ENCODE results near the gene ANKRD35. TPM values are rescaled to one million over a fixed set of nuclear protein-coding genes. Genes with fewer than 3 reads are reported as not detected.
"Not testable (repeated sequence)": the region's sequence is repeated elsewhere in the genome, so short reads cannot be mapped to it uniquely, and the experiment has no call there.

ANKRD35 gene
- total RNA-seq, 4 donors from 2014 or later, result 0.58 to 3.8 (median 1.7) TPM

GRCh38 chr1:145845514-145846161 lies 40.0 kb downstream of the ANKRD35 start, which contains the start of gene NUDT17:
NUDT17 (plus strand) TSS chr1:145845630; CDS start chr1:145845641, 11 bp downstream.
- H3K27me3 ChIP-seq, result no peaks in the 10 kb centered on the region
- intact Hi-C loops (cut with DNase I), result no loop called here
- WGBS, 2 donors, result 1% methylated on average over 16 to 22 of the region's 50 CpGs
- peak within 1 kb of the TSS in 2 of 3 donors; percentile 9 to 38 for H3K4me3 ChIP-seq (replicated peaks in 1 of 3)
- H3K36me3 ChIP-seq, result peaks cover 22 to 34% of the 10 kb centered on the region in 2 donors
- TF ChIP-seq CTCF (IDR thresholded peaks at IDR 0.05), result peak; percentile 64 to 95 (median 80)
- TF ChIP-seq POLR2A (IDR thresholded peaks at IDR 0.05), result no peak
- peak within 1 kb of the TSS in 2 of 3 donors; percentile 53 to 70 for H3K27ac ChIP-seq
- H3K4me1 ChIP-seq, result peaks cover 6 to 13% of the 10 kb centered on the region in 2 donors
- DNase-seq, result peak; percentile 79 to 81
- no peaks in the 10 kb centered on the region for H3K9me3 ChIP-seq

- 15 to 17% methylated on average over 4 of the region's 4 CpGs for WGBS, 2 donors
- no peak for TF ChIP-seq CTCF (IDR thresholded peaks at IDR 0.05)
- no peak for TF ChIP-seq POLR2A (IDR thresholded peaks at IDR 0.05)
- Histone ChIP-seq H3K27ac (no peak overlapping the region), H3K9me3 (no peaks in the 10 kb centered on the region), H3K36me3 (peaks cover 22 to 34% of the 10 kb centered on the region in 2 donors), H3K4me1 (peaks cover 6 to 13% of the 10 kb centered on the region in 2 donors), H3K4me3 (replicated peaks in 1 of 3) (peak overlapping the region in 1 of 3 donors; percentile 38), H3K27me3 (no peaks in the 10 kb centered on the region)
- intact Hi-C loops (cut with DNase I), result no loop called here
- DNase-seq, result no peak
Measured at GRCh38 chr1:145845144-145845513, 40.5 kb downstream of the ANKRD35 start.

DNA sequence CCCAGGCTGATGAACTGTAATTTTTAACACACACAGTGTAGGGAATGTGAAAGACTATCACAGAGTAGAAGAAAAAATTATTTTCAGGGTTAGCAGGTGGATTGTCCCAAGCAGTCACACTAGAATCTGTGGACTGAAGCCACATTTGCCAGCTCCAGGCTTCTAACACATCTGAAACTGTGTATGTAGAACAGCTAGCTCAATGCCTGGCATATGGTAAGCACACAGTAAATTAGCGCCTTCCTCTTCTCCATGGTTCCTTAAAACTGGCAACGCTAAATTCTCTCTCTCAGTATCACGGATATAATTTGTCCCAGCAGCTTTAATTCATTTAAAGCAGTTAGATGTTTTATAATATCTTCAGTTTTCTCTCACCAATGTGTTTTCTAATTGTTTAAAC lies 42.6 kb downstream of the ANKRD35 start:
- peaks cover 6 to 13% of the 10 kb centered on the region in 2 donors for H3K4me1 ChIP-seq

DNA sequence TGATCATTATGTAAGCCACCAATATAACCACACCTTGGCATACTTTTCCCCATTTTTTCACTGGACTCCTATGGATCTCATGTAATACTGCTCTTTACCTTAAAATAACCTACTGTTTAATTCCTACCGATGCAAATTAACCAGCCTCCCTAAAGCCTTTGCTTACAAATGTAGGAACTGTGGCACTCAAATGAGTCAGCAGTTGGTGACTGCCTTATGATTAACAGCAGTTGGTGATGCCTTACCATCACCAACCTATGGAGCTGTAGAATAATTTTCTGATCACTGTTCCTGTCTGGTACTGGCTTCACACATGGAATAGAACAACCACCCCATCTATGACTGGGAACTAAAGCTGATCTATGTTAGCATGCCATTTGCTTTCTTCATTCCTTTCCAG lies 48.0 kb downstream of the ANKRD35 start:
- Histone ChIP-seq H3K4me1 (no peaks in the 10 kb centered on the region), H3K27me3 (no peaks in the 10 kb centered on the region), H3K4me3 (replicated peaks in 1 of 3) (no peak overlapping the region), H3K9me3 (no peaks in the 10 kb centered on the region), H3K36me3 (peaks cover 79 to 93% of the 10 kb centered on the region in 2 donors), H3K27ac (no peak overlapping the region)
- no peak for DNase-seq
- intact Hi-C loops (cut with DNase I), result no loop called here
- WGBS, 2 donors, result 93 to 100% methylated on average over 1 of the region's 1 CpG
- TF ChIP-seq CTCF (IDR thresholded peaks at IDR 0.05), result no peak
- TF ChIP-seq POLR2A (IDR thresholded peaks at IDR 0.05), result no peak

More for the DNA sequence above, 42.6 kb downstream of the ANKRD35 start:
- H3K27me3 ChIP-seq, result no peaks in the 10 kb centered on the region
- no peaks in the 10 kb centered on the region for H3K9me3 ChIP-seq
- no peak for DNase-seq
- 92 to 95% methylated on average over 3 of the region's 3 CpGs for WGBS, 2 donors
- H3K4me3 ChIP-seq (replicated peaks in 1 of 3), result no peak overlapping the region
- no peak overlapping the region for H3K27ac ChIP-seq
- TF ChIP-seq CTCF (IDR thresholded peaks at IDR 0.05) (no peak), POLR2A (IDR thresholded peaks at IDR 0.05) (no peak)
- peaks cover 34 to 46% of the 10 kb centered on the region in 2 donors for H3K36me3 ChIP-seq
- intact Hi-C loops (cut with DNase I), result no loop called here

GRCh38 chr1:145830810-145831209 lies 54.9 kb downstream of the ANKRD35 start:
- H3K27me3 ChIP-seq; DNase-seq; H3K4me3 ChIP-seq (replicated peaks in 1 of 3); intact Hi-C loops (cut with DNase I); H3K4me1 ChIP-seq; H3K9me3 ChIP-seq; H3K27ac ChIP-seq: not testable (repeated sequence)
- 92 to 100% methylated on average over 2 of the region's 2 CpGs for WGBS, 2 donors
- peaks cover 72 to 73% of the 10 kb centered on the region in 2 donors for H3K36me3 ChIP-seq

All from thyroid gland (tissue), 4 donors.